Gastrocnemius medialis (tissue), 4 donors: ENCODE results near the gene NACAD.

ENCODE experiments used
- POLR2A ChIP-seq, 2 donors: fragments of 450-650 bp; IDR thresholded peaks; one replicate each; pipeline ENCODE4 v1.6.1; 2017; ENCODE audit warnings: antibody characterized with exemption in 2 of 2, mild to moderate bottlenecking in 2 of 2, moderate library complexity in 2 of 2
- TF ChIP-seq, protein P1 (sequence below), 5 experiments: fragments of 450-650 bp in 3 of 5; fragments of 200-600 bp in 2 of 5; sonication (generic) in 2 of 5; IDR thresholded peaks in 4 of 5; conservative IDR thresholded peaks in 1 of 5; 1 replicate in 4 of 5; 2 replicates in 1 of 5; pipeline ENCODE4 v1.5.1; 2016 to 2019; ENCODE audit warnings: antibody characterized with exemption in 5 of 5, mild to moderate bottlenecking in 3 of 5, moderate library complexity in 3 of 5

DNA sequence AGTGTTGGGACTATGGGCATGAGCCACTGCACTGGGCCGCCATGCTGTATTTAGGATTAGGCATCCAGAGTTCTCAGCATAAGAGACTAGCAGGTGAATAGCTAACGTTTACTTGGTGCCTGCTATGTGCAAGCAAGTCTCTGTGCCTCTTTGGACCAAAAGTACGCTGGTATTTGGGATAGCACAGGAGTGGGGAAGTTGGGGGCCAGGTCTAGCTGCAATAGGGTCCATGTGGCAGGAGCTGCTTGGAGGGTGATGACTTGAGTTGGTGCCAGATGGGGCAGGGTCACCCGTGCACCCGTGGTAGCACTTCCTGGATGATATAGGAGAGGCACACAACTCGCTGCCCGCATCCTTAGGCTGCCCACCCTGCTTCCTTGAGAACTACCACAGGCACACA lies 22.4 kb downstream of the NACAD start:
- TF ChIP-seq, protein P1, sequence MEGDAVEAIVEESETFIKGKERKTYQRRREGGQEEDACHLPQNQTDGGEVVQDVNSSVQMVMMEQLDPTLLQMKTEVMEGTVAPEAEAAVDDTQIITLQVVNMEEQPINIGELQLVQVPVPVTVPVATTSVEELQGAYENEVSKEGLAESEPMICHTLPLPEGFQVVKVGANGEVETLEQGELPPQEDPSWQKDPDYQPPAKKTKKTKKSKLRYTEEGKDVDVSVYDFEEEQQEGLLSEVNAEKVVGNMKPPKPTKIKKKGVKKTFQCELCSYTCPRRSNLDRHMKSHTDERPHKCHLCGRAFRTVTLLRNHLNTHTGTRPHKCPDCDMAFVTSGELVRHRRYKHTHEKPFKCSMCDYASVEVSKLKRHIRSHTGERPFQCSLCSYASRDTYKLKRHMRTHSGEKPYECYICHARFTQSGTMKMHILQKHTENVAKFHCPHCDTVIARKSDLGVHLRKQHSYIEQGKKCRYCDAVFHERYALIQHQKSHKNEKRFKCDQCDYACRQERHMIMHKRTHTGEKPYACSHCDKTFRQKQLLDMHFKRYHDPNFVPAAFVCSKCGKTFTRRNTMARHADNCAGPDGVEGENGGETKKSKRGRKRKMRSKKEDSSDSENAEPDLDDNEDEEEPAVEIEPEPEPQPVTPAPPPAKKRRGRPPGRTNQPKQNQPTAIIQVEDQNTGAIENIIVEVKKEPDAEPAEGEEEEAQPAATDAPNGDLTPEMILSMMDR (IDR thresholded peaks at IDR 0.05 in 4 of 5, conservative IDR thresholded peaks at IDR 0.05 in 1 of 5) = no peak
- TF ChIP-seq POLR2A (IDR thresholded peaks at IDR 0.05) = no peak
